Measurements from ENCODE around the gene CORO2A. TPM values are rescaled to one million over a fixed set of nuclear protein-coding genes. Genes with fewer than 3 reads are reported as not detected.

CORO2A gene
- total and polyA plus RNA-seq, 10 of the 15 experiments (the other 5 are each of a cell fraction or from before 2014, with no cell fraction given), result 1.0 to 5.3 (median 3.5) TPM

DNA sequence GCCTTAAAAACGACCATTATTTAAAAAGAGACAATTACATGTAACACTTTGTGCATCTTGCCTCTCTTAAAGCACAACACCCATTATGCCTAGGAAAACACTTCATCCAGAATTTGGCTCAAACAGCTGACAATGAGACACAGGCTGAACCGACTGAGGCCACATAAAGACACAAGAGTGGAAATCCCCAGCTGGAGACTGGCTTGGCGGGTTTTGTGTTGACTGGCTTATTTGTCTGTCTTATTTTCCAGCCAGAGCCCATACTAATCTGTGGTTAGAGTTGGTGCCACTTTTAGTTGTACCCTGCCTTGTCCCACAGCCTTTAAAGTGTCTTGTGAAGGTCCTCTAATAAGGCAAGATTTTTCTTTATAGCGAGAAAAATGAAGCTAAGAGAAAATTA is 94.6 kb downstream of the CORO2A start:
- no TSS peak for BruUV-seq (replicated peaks)
- intact Hi-C loops (cut with micrococcal nuclease; ENCODE audit: unreplicated experiment), result no loop called here
- FAIRE-seq (peak; percentile 81), ATAC-seq (peak; percentile 56), DNase-seq (ENCODE audit: low read depth, low spot score) (no peak)
- H2AFZ ChIP-seq (ENCODE audit: control insufficient read depth, low read depth, low read length), result no peak overlapping the region
- peaks cover 52% of the 10 kb centered on the region for H3K4me1 ChIP-seq (ENCODE audit: control insufficient read depth, insufficient read depth, low read length)
- peak overlapping the region; percentile 26; the same call in 1 of the 2 replicates for H3K4me2 ChIP-seq (ENCODE audit: control insufficient read depth, insufficient read depth)
- ChIA-PET RAD21 (ENCODE audit: unreplicated experiment) (interaction anchor here (0.7 to 3.7 kb wide), 11 partner anchors 9 to 174 kb away, joined by 3 to 23 read pairs (median 5); partner anchors contain the start of genes CORO2A, TBC1D2 and TRIM14), POLR2A (interaction anchor here (0.8 to 2.0 kb wide), 7 partner anchors 12 to 402 kb away, joined by 3 to 19 read pairs (median 3); partner anchors contain the start of gene TBC1D2), CTCF (interaction anchor here (0.5 to 4.0 kb wide), 19 partner anchors 12 to 221 kb away, joined by 3 to 30 read pairs (median 5); partner anchors contain the start of genes TRIM14 and TRMO), SMC1A (ENCODE audit: uncharacterized antibody, unreplicated experiment) (interaction anchor here (0.9 to 6.3 kb wide), 16 partner anchors 8 to 159 kb away, joined by 3 to 72 read pairs (median 6); partner anchors contain the start of gene TRIM14)
- in situ Hi-C loops (cut with MboI), result no loop called here
- no peaks in the 10 kb centered on the region; the same call in 2 of the 3 replicates for H3K9me3 ChIP-seq (replicated peaks; ENCODE audit: control insufficient read depth, insufficient read depth, low read length)
- H4K20me1 ChIP-seq (ENCODE audit: control insufficient read depth, insufficient read depth), result no peaks in the 10 kb centered on the region
- H3K27ac ChIP-seq (ENCODE audit: control insufficient read depth, insufficient read depth), result peak overlapping the region; percentile 75
- H3K79me2 ChIP-seq (ENCODE audit: control insufficient read depth, insufficient read depth, low read length), result peaks cover 20% of the 10 kb centered on the region
- no peaks in the 10 kb centered on the region for H3K27me3 ChIP-seq (replicated peaks in 1 of 2; ENCODE audit: control insufficient read depth in 2 of 2, insufficient read depth in 2 of 2, low read length in 1 of 2)
- peak overlapping the region; percentile 8; the same call in 1 of the 2 replicates for H3K9ac ChIP-seq (ENCODE audit: control insufficient read depth, insufficient read depth, low read length)
- peaks cover 15 to 22% of the 10 kb centered on the region in 2 experiments for H3K36me3 ChIP-seq (ENCODE audit: control insufficient read depth in 2 of 2, insufficient read depth in 2 of 2, low read length in 1 of 2)
- H3K4me3 ChIP-seq, result 0 out of 2 replicates have a peak overlapping the region, but pooled peaks have one; percentile 9
- 1% methylated on average over 4 of the region's 4 CpGs for WGBS (ENCODE audit: insufficient coverage, insufficient replicate concordance, low lambda C conversion rate, missing lambda C conversion rate)
- TF ChIP-seq CBX5 (IDR thresholded peaks at IDR 0.05; ENCODE audit: low read depth) (0 out of 2 replicates have a peak, but pooled peaks have one; percentile 40), IKZF2 (IDR thresholded peaks at IDR 0.05) (peak; percentile 60 to 69; a peak in 3 of 4 replicates), DPF2 (IDR thresholded peaks at IDR 0.05) (peak; percentile 54; the same call in 1 of the 2 replicates), BCL11A (IDR thresholded peaks at IDR 0.05; ENCODE audit: low read depth, low read length) (no peak), MTA2 (IDR thresholded peaks at IDR 0.05; ENCODE audit: low read depth) (0 out of 2 replicates have a peak, but pooled peaks have one; percentile 8), EED (IDR thresholded peaks at IDR 0.05; ENCODE audit: low read depth) (0 out of 2 replicates have a peak, but pooled peaks have one; percentile 60), FOXM1 (IDR thresholded peaks at IDR 0.05; ENCODE audit: low read depth, low read length) (0 out of 2 replicates have a peak, but pooled peaks have one; percentile 28), NFYB (IDR thresholded peaks at IDR 0.05; ENCODE audit: insufficient read depth, low read depth, low read length) (no peak), IKZF1 (conservative IDR thresholded peaks at IDR 0.05) (peak; percentile 74), RAD21 (IDR thresholded peaks at IDR 0.05; ENCODE audit: insufficient read depth, low read depth, low read length) (no peak), RUNX3 (IDR thresholded peaks at IDR 0.05; ENCODE audit: low read length) (peak; percentile 85)
- TF ChIP-seq, protein P1, sequence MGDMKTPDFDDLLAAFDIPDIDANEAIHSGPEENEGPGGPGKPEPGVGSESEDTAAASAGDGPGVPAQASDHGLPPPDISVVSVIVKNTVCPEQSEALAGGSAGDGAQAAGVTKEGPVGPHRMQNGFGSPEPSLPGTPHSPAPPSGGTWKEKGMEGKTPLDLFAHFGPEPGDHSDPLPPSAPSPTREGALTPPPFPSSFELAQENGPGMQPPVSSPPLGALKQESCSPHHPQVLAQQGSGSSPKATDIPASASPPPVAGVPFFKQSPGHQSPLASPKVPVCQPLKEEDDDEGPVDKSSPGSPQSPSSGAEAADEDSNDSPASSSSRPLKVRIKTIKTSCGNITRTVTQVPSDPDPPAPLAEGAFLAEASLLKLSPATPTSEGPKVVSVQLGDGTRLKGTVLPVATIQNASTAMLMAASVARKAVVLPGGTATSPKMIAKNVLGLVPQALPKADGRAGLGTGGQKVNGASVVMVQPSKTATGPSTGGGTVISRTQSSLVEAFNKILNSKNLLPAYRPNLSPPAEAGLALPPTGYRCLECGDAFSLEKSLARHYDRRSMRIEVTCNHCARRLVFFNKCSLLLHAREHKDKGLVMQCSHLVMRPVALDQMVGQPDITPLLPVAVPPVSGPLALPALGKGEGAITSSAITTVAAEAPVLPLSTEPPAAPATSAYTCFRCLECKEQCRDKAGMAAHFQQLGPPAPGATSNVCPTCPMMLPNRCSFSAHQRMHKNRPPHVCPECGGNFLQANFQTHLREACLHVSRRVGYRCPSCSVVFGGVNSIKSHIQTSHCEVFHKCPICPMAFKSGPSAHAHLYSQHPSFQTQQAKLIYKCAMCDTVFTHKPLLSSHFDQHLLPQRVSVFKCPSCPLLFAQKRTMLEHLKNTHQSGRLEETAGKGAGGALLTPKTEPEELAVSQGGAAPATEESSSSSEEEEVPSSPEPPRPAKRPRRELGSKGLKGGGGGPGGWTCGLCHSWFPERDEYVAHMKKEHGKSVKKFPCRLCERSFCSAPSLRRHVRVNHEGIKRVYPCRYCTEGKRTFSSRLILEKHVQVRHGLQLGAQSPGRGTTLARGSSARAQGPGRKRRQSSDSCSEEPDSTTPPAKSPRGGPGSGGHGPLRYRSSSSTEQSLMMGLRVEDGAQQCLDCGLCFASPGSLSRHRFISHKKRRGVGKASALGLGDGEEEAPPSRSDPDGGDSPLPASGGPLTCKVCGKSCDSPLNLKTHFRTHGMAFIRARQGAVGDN (IDR thresholded peaks at IDR 0.05), result peak; percentile 65; the same call in 1 of the 2 replicates
- TF ChIP-seq, protein P2, sequence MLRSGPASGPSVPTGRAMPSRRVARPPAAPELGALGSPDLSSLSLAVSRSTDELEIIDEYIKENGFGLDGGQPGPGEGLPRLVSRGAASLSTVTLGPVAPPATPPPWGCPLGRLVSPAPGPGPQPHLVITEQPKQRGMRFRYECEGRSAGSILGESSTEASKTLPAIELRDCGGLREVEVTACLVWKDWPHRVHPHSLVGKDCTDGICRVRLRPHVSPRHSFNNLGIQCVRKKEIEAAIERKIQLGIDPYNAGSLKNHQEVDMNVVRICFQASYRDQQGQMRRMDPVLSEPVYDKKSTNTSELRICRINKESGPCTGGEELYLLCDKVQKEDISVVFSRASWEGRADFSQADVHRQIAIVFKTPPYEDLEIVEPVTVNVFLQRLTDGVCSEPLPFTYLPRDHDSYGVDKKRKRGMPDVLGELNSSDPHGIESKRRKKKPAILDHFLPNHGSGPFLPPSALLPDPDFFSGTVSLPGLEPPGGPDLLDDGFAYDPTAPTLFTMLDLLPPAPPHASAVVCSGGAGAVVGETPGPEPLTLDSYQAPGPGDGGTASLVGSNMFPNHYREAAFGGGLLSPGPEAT (IDR thresholded peaks at IDR 0.05; ENCODE audit: low read depth), result peak; percentile 92
- TF ChIP-seq, protein P3, sequence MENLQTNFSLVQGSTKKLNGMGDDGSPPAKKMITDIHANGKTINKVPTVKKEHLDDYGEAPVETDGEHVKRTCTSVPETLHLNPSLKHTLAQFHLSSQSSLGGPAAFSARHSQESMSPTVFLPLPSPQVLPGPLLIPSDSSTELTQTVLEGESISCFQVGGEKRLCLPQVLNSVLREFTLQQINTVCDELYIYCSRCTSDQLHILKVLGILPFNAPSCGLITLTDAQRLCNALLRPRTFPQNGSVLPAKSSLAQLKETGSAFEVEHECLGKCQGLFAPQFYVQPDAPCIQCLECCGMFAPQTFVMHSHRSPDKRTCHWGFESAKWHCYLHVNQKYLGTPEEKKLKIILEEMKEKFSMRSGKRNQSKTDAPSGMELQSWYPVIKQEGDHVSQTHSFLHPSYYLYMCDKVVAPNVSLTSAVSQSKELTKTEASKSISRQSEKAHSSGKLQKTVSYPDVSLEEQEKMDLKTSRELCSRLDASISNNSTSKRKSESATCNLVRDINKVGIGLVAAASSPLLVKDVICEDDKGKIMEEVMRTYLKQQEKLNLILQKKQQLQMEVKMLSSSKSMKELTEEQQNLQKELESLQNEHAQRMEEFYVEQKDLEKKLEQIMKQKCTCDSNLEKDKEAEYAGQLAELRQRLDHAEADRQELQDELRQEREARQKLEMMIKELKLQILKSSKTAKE (IDR thresholded peaks at IDR 0.05; ENCODE audit: low read depth, poor library complexity, severe bottlenecking), result peak; percentile 45
